NCI-H1436 (cell line): ENCODE results near the gene GCFC2.

Experiments
- DNase-seq: peaks from one replicate; lab custom pipeline; 2025; lab: John Stamatoyannopoulos, UW

GCFC2 gene

GRCh38 chr2:75622929-75623328, 87.8 kb downstream of the GCFC2 start:
- no peak for DNase-seq

GRCh38 chr2:75622500-75622899, 88.2 kb downstream of the GCFC2 start:
- DNase-seq = no peak

GRCh38 chr2:75621228-75621627, 89.5 kb downstream of the GCFC2 start:
- DNase-seq = no peak

DNA sequence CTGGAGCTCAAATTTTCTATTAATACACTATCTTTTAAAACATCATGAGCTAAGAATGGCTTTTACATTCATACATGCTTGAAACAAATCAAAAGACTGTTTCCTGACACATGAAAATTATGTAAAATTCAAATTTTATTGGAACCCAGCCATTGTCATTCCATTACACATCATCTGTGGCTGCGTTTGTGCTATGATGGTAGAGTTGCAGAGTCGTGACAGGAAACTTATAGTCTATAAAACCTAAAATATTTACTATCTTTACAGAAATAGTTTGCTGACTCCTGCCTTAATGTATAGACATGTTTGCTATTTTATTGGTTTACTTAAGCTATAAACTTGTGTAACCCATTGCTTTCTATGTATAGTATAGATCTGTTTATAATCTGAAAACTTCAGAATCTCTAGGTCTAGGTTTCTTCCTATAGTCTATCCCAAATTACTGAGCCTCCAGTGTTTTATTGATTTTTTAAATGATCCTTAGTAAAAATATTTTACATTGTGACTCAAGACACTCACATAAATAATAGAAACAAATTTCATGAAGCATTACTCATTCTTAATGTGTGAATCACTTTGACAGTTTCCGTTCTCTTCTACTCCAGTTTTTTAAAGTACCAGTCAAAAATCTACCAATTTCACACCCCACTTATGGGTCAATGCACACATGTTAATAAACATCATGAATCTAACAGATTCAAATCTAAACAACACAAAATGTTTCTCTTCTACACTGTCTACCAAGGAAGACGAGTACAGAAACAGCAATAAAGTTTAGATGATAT, 90.6 kb downstream of the GCFC2 start:
- no peak for DNase-seq

DNA sequence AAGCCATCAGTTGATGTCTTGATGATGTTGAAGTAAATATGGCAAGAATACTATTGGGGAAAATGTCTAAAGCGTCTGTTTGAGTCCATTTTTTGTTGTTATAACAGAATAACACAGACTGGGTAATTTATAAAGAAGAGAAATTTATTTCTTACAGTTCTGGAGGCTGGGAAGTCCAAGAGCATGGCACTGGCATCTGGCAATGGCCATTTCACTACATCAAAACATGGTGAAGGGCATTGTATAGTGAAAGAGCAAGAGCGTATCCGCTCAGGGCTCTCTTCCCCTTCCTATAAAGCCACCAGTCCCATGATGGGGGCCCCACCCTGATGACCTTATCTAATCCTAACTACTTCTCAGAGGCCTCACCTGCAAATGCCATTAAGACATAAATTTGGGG, 93.8 kb downstream of the GCFC2 start:
- DNase-seq = no peak

DNA sequence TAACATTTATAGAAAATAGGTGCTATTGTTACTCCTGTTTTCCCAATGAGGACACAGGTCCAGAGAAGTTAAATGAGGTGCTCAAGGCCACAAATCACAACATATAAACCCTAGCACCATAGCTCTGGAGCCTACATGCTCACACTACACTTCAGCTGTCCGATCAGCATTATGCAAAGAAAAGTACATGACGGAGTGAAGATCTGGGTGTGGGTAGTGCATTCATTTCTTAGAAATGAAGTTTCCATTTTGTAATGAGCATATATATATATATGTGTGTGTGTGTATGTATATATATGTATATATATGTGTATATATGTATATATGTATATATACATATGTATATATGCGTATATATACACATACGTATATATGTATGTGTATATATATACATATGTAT, 94.3 kb downstream of the GCFC2 start:
- DNase-seq = no peak

DNA sequence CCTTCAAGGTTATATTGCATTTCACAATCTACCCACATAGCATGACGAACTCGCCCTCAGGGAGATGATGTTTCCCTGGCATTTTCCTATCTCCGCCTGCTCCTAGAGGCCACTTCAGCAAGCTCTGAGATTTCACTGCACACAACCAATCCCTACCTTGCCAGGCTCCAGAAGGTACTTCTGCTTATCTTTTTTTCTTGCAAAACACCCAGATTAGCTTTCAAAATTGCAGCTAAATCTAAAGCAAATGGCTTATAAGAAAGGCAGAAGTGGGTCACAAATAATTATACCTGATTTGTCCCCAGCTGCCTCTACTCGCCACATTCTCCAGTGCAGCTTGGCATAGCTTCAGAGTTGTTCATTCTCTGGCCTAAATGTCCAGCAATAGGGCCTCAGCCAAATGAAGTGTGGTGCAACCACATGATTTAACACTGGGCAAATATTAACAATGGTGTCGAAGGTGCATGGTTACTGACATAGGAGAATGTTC, 96.5 kb downstream of the GCFC2 start:
- no peak for DNase-seq

DNA sequence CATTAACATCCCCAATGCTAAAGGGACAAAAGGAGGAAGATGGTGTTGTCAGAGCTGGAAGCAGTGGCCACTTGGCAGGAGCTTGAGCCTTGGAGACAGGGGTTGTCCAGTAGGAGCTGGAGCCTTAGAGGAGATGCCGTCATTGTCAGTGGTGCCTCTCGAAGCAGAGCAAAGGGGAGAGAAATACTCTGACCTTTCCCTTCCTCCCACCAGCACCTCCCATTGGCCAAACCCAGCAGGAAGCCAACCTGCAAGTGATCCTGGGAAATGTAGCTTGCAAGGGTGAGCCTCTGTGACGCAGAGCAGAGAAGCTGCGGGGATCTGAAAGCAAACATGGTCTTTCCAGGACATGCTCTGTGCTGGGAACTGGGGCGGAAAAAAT, 97.9 kb downstream of the GCFC2 start:
- DNase-seq = no peak
